ENCODE measurements around the gene TDP1. TPM values are rescaled to one million over a fixed set of nuclear protein-coding genes. Genes with fewer than 3 reads are reported as not detected.

Gene TDP1
- total and polyA plus RNA-seq, 7 donors: 1.7 to 13.1 (median 4.4) TPM

DNA sequence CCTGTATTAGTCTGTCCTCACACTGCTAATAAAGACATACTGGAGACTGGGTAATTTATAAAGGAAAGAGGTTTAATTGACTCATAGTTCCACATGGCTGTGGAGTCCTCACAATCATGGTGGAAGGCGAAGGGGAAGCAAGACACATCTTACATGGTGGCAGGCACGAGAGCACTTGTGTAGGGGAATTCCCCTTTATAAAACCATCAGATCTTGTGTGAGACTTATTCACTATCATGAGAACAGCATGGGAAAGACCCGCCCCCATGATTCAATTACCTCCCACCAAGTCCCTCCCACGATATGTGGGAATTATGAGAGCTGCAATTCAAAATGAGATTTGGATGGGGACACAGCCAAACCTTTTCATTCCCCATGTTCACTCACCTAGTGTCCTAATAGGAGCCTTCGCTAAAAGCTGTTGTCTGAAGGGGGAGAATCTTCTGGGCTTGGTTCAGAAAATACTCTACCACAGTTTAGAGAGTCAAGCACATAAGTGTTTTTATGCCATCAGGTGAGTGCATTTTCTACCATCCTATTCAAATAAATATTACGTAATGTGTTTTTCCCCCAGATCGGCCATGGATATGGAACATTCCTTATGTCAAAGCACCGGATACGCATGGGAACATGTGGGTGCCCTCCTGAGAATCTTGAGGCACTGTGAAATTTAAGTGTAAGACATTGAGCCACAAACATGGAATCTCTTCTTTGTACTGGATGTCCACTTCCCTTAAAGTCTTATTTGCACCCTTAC lies 86.9 kb downstream of the TDP1 start:
- ATAC-seq (no peak), DNase-seq (no peak)
- WGBS, 3 donors: 91 to 94% (median 94%) methylated on average over 9 of the region's 9 CpGs
- intact Hi-C loops (cut with DNase I): no loop called here
- H3K27ac ChIP-seq: no peak overlapping the region
- H3K4me3 ChIP-seq: no peak overlapping the region
- H3K4me1 ChIP-seq: no peaks in the 10 kb centered on the region
- TF ChIP-seq, protein P1, sequence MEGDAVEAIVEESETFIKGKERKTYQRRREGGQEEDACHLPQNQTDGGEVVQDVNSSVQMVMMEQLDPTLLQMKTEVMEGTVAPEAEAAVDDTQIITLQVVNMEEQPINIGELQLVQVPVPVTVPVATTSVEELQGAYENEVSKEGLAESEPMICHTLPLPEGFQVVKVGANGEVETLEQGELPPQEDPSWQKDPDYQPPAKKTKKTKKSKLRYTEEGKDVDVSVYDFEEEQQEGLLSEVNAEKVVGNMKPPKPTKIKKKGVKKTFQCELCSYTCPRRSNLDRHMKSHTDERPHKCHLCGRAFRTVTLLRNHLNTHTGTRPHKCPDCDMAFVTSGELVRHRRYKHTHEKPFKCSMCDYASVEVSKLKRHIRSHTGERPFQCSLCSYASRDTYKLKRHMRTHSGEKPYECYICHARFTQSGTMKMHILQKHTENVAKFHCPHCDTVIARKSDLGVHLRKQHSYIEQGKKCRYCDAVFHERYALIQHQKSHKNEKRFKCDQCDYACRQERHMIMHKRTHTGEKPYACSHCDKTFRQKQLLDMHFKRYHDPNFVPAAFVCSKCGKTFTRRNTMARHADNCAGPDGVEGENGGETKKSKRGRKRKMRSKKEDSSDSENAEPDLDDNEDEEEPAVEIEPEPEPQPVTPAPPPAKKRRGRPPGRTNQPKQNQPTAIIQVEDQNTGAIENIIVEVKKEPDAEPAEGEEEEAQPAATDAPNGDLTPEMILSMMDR (IDR thresholded peaks at IDR 0.05): no peak
- peaks cover 0 to 10% of the 10 kb centered on the region in 2 donors for H3K36me3 ChIP-seq (ENCODE audit: insufficient read depth in 1 of 2, low read depth in 1 of 2)
- no peaks in the 10 kb centered on the region for H3K27me3 ChIP-seq (ENCODE audit: insufficient read depth in 3 of 3, low read length in 2 of 3)
- H3K9me3 ChIP-seq: no peaks in the 10 kb centered on the region

DNA sequence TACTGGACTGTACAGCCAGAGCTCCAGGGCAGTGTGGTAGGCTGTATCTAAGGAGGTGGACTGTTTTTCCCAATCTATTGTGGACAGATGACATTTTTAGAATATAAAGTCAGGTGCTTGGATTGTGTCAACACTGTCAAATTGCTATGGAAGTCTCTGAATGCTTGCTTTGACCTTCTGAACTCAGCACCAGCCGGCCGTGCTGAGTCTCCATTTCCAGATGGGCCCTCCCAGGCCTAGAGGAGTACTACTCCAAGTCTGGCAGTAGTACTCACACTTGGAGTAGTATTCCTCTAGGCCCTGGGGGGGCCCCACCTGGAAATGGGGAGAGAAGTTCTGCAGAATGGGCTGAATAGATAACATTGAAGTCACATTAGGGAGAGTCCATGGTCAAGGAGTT lies 89.9 kb downstream of the TDP1 start:
- intact Hi-C loops (cut with DNase I): no loop called here
- Histone ChIP-seq H3K36me3 (ENCODE audit: insufficient read depth in 1 of 2, low read depth in 1 of 2) (peaks cover 0 to 10% of the 10 kb centered on the region in 2 donors), H3K27me3 (ENCODE audit: insufficient read depth in 3 of 3, low read length in 2 of 3) (peaks cover 0 to under 1% (median 0%) of the 10 kb centered on the region in 3 donors), H3K4me1 (no peaks in the 10 kb centered on the region), H3K4me3 (no peak overlapping the region), H3K9me3 (no peaks in the 10 kb centered on the region), H3K27ac (no peak overlapping the region)
- no peak for ATAC-seq
- DNase-seq: no peak
- TF ChIP-seq, protein P1 (IDR thresholded peaks at IDR 0.05): no peak
- 51 to 62% (median 53%) methylated on average over 2 of the region's 2 CpGs for WGBS, 3 donors

DNA sequence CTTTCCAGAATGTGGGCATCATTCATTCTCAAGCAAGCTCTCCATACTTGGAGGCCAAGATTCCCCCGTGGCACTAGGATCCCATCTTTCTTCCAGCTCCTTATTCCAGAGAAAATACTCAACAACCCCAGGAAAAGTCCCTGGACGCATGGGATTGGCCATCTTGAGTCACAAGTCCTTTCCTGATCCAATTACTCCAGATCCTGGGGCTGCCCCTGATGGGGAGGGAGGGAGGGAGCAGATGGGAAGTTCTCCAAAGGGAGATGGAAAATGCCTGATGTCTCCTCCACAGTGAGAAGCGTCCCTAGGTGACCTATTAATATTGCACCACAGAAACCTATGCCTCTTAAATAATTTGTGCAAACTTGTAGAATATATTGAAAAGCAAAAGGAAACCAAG lies 93.7 kb downstream of the TDP1 start:
- Histone ChIP-seq H3K36me3 (ENCODE audit: insufficient read depth in 1 of 2, low read depth in 1 of 2) (no peaks in the 10 kb centered on the region), H3K4me1 (no peaks in the 10 kb centered on the region), H3K27ac (no peak overlapping the region), H3K9me3 (no peaks in the 10 kb centered on the region), H3K27me3 (ENCODE audit: insufficient read depth in 3 of 3, low read length in 2 of 3) (peaks cover 0 to 22% (median 2%) of the 10 kb centered on the region in 3 donors), H3K4me3 (no peak overlapping the region)
- DNase-seq (no peak), ATAC-seq (no peak)
- intact Hi-C loops (cut with DNase I): no loop called here
- TF ChIP-seq, protein P1 (IDR thresholded peaks at IDR 0.05): no peak
- WGBS, 3 donors: 23 to 27% (median 24%) methylated on average over 3 of the region's 3 CpGs

DNA sequence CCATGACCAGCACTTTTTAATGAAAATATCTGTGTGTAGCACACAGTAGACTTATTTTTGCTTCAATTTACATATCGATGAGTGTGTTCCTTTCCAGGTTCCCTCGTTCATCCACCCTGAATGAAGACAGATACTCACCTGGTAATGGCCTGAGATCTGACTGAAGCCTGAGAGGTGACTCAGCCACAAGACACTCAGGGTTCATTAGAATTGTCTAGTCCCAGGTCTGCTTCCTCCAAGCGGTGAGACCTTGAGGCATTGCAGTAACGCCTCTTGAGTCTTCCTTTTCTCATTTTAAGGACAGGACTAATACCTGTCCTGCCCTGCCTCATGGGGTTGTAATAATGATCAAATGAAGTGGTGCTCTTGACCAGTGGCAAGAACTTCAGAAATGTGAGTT lies 94.5 kb downstream of the TDP1 start:
- intact Hi-C loops (cut with DNase I): no loop called here
- Histone ChIP-seq H3K9me3 (no peaks in the 10 kb centered on the region), H3K27ac (no peak overlapping the region), H3K27me3 (ENCODE audit: insufficient read depth in 3 of 3, low read length in 2 of 3) (peaks cover 0 to 24% (median 2%) of the 10 kb centered on the region in 3 donors), H3K4me1 (no peaks in the 10 kb centered on the region), H3K4me3 (no peak overlapping the region), H3K36me3 (ENCODE audit: insufficient read depth in 1 of 2, low read depth in 1 of 2) (no peaks in the 10 kb centered on the region)
- TF ChIP-seq, protein P1 (IDR thresholded peaks at IDR 0.05): no peak
- 94 to 97% (median 95%) methylated on average over 4 of the region's 4 CpGs for WGBS, 3 donors
- no peak for DNase-seq
- no peak for ATAC-seq

DNA sequence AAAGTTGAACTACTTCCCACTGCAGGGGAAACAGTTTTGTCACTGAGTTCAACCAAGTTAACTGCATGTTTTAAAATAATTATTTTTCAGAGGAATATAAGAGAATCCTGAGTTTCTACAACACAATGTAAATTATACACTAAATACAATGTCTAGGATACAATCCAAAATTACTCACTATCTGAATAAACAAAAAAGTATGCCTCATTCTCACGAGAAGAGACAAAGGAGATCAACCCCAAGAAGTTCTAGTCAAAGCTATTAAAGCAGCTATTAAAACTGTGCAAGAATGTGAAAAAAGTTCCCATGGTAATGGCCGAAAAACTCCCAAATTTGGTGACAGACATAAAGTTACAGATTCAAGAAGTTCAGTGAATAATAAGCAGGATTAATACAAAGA lies 97.3 kb downstream of the TDP1 start:
- intact Hi-C loops (cut with DNase I): no loop called here
- Histone ChIP-seq H3K36me3 (ENCODE audit: insufficient read depth in 1 of 2, low read depth in 1 of 2) (no peaks in the 10 kb centered on the region), H3K27ac (no peak overlapping the region), H3K4me1 (no peaks in the 10 kb centered on the region), H3K27me3 (ENCODE audit: insufficient read depth in 3 of 3, low read length in 2 of 3) (peaks cover 0 to 40% (median 6%) of the 10 kb centered on the region in 3 donors), H3K9me3 (no peaks in the 10 kb centered on the region), H3K4me3 (no peak overlapping the region)
- TF ChIP-seq, protein P1 (IDR thresholded peaks at IDR 0.05): no peak
- ATAC-seq (no peak), DNase-seq (no peak)
- WGBS, 3 donors: 61 to 72% (median 64%) methylated on average over 2 of the region's 2 CpGs
